Right lobe of liver (tissue), 6 donors: ENCODE results near the gene FLG2. TPM values are rescaled to one million over a fixed set of nuclear protein-coding genes. Genes with fewer than 3 reads are reported as not detected.

Experiments used
- ATAC-seq, 4 donors: fragments of 200-7000 bp; cut with Tn5 transposase; one replicate each; pipeline ENCODE4 v1.9.1; 2020; ENCODE audit warnings: mild to moderate bottlenecking in 4 of 4, moderate library complexity in 4 of 4
- DNase-seq, 3 donors: peaks; one replicate each; pipeline ENCODE4 v3.0.0-alpha.2; 2020
- H3K27ac ChIP-seq, 3 donors: fragments of 200-600 bp; one replicate each; pipeline ENCODE4 v1.8.0; 2022
- H3K27me3 ChIP-seq, 2 donors: fragments of 200-600 bp; one replicate each; pipeline ENCODE4 v1.8.0; 2022
- H3K36me3 ChIP-seq, 4 donors: fragments of 200-600 bp; sonication (generic) in 1 of 4; one replicate each; pipeline versions ENCODE4 v1.5.1 to v1.8.0; 2017 to 2022; ENCODE audit warnings: control low read depth in 1 of 4
- H3K4me1 ChIP-seq, 4 donors: fragments of 200-600 bp; sonication (generic) in 1 of 4; one replicate each; pipeline versions ENCODE4 v1.5.1 to v1.8.0; 2017 to 2022; ENCODE audit warnings: control low read depth in 1 of 4
- H3K4me3 ChIP-seq, 3 donors: fragments of 200-600 bp; one replicate each; pipeline ENCODE4 v1.8.0; 2022
- H3K9me3 ChIP-seq, 4 donors: fragments of 200-600 bp; sonication (generic) in 1 of 4; one replicate each; pipeline versions ENCODE4 v1.5.1 to v1.8.0; 2017 to 2022; ENCODE audit warnings: control low read depth in 1 of 4
- CTCF ChIP-seq, 4 donors: fragments of 200-600 bp in 3 of 4; fragments of 450-650 bp in 1 of 4; IDR thresholded peaks; one replicate each; pipeline versions ENCODE4 v1.5.1 to v1.8.0; 2016 to 2022; ENCODE audit warnings: antibody characterized with exemption in 4 of 4, mild to moderate bottlenecking in 2 of 4
- POLR2A ChIP-seq: fragments of 450-650 bp; IDR thresholded peaks from one replicate; pipeline ENCODE4 v1.6.1; 2017; ENCODE audit warnings: antibody characterized with exemption, mild to moderate bottlenecking
- WGBS: methylation state at CpG from one replicate; pipeline ENCODE4 v1.1.6; 2018; ENCODE audit warnings: low coverage, low lambda C conversion rate; ENCODE audit not compliant: insufficient coverage; ENCODE audit errors: missing lambda C conversion rate; 5-methylcytosine and 5-hydroxymethylcytosine counted together
- intact Hi-C, 2 donors: fragments of 100-400 bp; cut with DNase I; formaldehyde crosslinking; loops; one replicate each; pipeline versions ENCODE4 v1.11.2 to v1.14.1; 2022
- total RNA-seq, 6 experiments: library from RNA; depleted of rRNA in 2 of 6; stranded (reverse); fragments of >200 nt in 2 of 6; fragmentation: NEBNext Ultra II Directional in 3 of 6; extraction: Animal tissue kit (Norgen Biotek cat#: 25700) in 3 of 6; gene quantifications; one replicate each; pipeline versions ENCODE4 v1.1.0 to v1.2.4, GENCODE V29; 2016 to 2023
- donor health status: DM: no; HTN: yes; CAD: no.
- donor health status: DM: no; HTN: no; CAD: no.
- donor health status: DM: no; HTN: no; CAD: no.
- donor health status: DM: no; HTN: yes; CAD: no.
- donor health status: DM: no; HTN: yes; CAD: no.

FLG2 gene
- total RNA-seq, 6 experiments from 2014 or later, result not detected

GRCh38 chr1:152348447-152348846, 11.4 kb downstream of the FLG2 start:
- H3K27ac ChIP-seq, result no peak overlapping the region
- H3K36me3 ChIP-seq, result no peaks in the 10 kb centered on the region
- intact Hi-C loops, result no loop called here
- TF ChIP-seq POLR2A (no peak), CTCF (IDR thresholded peaks at IDR 0.05) (peak in 3 of 4 donors; percentile 4 to 17 (median 5))
- no peaks in the 10 kb centered on the region for H3K27me3 ChIP-seq
- ATAC-seq, result no peak
- no peaks in the 10 kb centered on the region for H3K4me1 ChIP-seq
- 6% methylated on average over 1 of the region's 1 CpG for WGBS
- no peak for DNase-seq
- no peak overlapping the region for H3K4me3 ChIP-seq
- no peaks in the 10 kb centered on the region for H3K9me3 ChIP-seq

GRCh38 chr1:152347116-152347728, 12.6 kb downstream of the FLG2 start:
- DNase-seq (no peak), ATAC-seq (peak; percentile 71 to 86 (median 82))
- Histone ChIP-seq H3K4me3 (no peak overlapping the region), H3K36me3 (no peaks in the 10 kb centered on the region), H3K27me3 (no peaks in the 10 kb centered on the region), H3K27ac (no peak overlapping the region), H3K4me1 (no peaks in the 10 kb centered on the region), H3K9me3 (no peaks in the 10 kb centered on the region)
- intact Hi-C loops, result no loop called here
- TF ChIP-seq CTCF (IDR thresholded peaks at IDR 0.05) (peak; percentile 81 to 92 (median 90)), POLR2A (no peak)
- WGBS, result 5% methylated on average over 8 of the region's 8 CpGs

- no peaks in the 10 kb centered on the region for H3K9me3 ChIP-seq
- no peaks in the 10 kb centered on the region for H3K36me3 ChIP-seq
- H3K27me3 ChIP-seq, result no peaks in the 10 kb centered on the region
- no peak overlapping the region for H3K4me3 ChIP-seq
- no peak overlapping the region for H3K27ac ChIP-seq
- no peaks in the 10 kb centered on the region for H3K4me1 ChIP-seq
- intact Hi-C loops, result no loop called here
- no peak for ATAC-seq
- TF ChIP-seq POLR2A (no peak), CTCF (IDR thresholded peaks at IDR 0.05) (no peak)
- DNase-seq, result no peak
Observed at GRCh38 chr1:152344438-152344837, 15.4 kb downstream of the FLG2 start.

- no peak for ATAC-seq
- H3K36me3 ChIP-seq, result no peaks in the 10 kb centered on the region
- no peaks in the 10 kb centered on the region for H3K27me3 ChIP-seq
- intact Hi-C loops, result no loop called here
- H3K27ac ChIP-seq, result no peak overlapping the region
- no peaks in the 10 kb centered on the region for H3K9me3 ChIP-seq
- 53% methylated on average over 2 of the region's 3 CpGs for WGBS
- TF ChIP-seq CTCF (IDR thresholded peaks at IDR 0.05) (no peak), POLR2A (no peak)
- no peak overlapping the region for H3K4me3 ChIP-seq
- DNase-seq, result no peak
- H3K4me1 ChIP-seq, result no peaks in the 10 kb centered on the region
Observed at GRCh38 chr1:152343006-152343405, 16.8 kb downstream of the FLG2 start.

GRCh38 chr1:152335399-152335798, 24.4 kb downstream of the FLG2 start:
- ATAC-seq, result no peak
- Histone ChIP-seq H3K36me3 (no peaks in the 10 kb centered on the region), H3K9me3 (no peaks in the 10 kb centered on the region), H3K4me3 (no peak overlapping the region), H3K27ac (no peak overlapping the region), H3K4me1 (no peaks in the 10 kb centered on the region), H3K27me3 (no peaks in the 10 kb centered on the region)
- WGBS, result 63% methylated on average over 7 of the region's 7 CpGs
- no peak for TF ChIP-seq POLR2A
- TF ChIP-seq CTCF (IDR thresholded peaks at IDR 0.05), result no peak
- intact Hi-C loops, result no loop called here
- no peak for DNase-seq
